Mucosa of stomach (tissue), 1 donor: Measurements from ENCODE around the gene NIPAL3.

ENCODE experiments used
- H3K27me3 ChIP-seq: one replicate; pipeline ENCODE4 v1.7.0; 2013; ENCODE audit warnings: mild to moderate bottlenecking, low read length; ENCODE audit not compliant: control insufficient read depth, insufficient read depth
- H3K36me3 ChIP-seq: one replicate; pipeline ENCODE4 v1.7.0; 2013; ENCODE audit warnings: low read length; ENCODE audit not compliant: control insufficient read depth, insufficient read depth
- H3K4me1 ChIP-seq: one replicate; pipeline ENCODE4 v1.7.0; 2013; ENCODE audit warnings: mild to moderate bottlenecking, low read length; ENCODE audit not compliant: control insufficient read depth, insufficient read depth
- H3K4me3 ChIP-seq: one replicate; pipeline ENCODE4 v1.7.0; 2013; ENCODE audit warnings: low read length
- H3K9ac ChIP-seq: one replicate; pipeline ENCODE4 v1.7.0; 2013; ENCODE audit warnings: mild to moderate bottlenecking, low read length, moderate library complexity
- H3K9me3 ChIP-seq: one replicate; pipeline ENCODE4 v1.7.0; 2013; ENCODE audit warnings: mild to moderate bottlenecking, low read length, moderate library complexity; ENCODE audit not compliant: control insufficient read depth
- donor health status: Pancreatic carcinoma.

The NIPAL3 gene

GRCh38 chr1:24415910-24416665 is 486 bp downstream of the NIPAL3 start:
- Histone ChIP-seq H3K4me3 (peak overlapping the region; percentile 83), H3K27me3 (no peaks in the 10 kb centered on the region), H3K36me3 (no peaks in the 10 kb centered on the region), H3K9me3 (no peaks in the 10 kb centered on the region), H3K9ac (peak overlapping the region; percentile 68), H3K4me1 (peaks cover 22% of the 10 kb centered on the region)

GRCh38 chr1:24416666-24417391 is 1.2 kb downstream of the NIPAL3 start:
- Histone ChIP-seq H3K9ac (peak overlapping the region; percentile 68), H3K9me3 (no peaks in the 10 kb centered on the region), H3K36me3 (no peaks in the 10 kb centered on the region), H3K4me1 (peaks cover 22% of the 10 kb centered on the region), H3K27me3 (no peaks in the 10 kb centered on the region), H3K4me3 (peak overlapping the region; percentile 83)

GRCh38 chr1:24417681-24418080 is 2.1 kb downstream of the NIPAL3 start:
- Histone ChIP-seq H3K4me3 (no peak overlapping the region), H3K27me3 (no peaks in the 10 kb centered on the region), H3K36me3 (no peaks in the 10 kb centered on the region), H3K9me3 (no peaks in the 10 kb centered on the region), H3K4me1 (peaks cover 22% of the 10 kb centered on the region), H3K9ac (no peak overlapping the region)

- Histone ChIP-seq H3K4me3 (no peak overlapping the region), H3K36me3 (no peaks in the 10 kb centered on the region), H3K27me3 (no peaks in the 10 kb centered on the region), H3K9me3 (no peaks in the 10 kb centered on the region), H3K4me1 (peaks cover 22% of the 10 kb centered on the region), H3K9ac (no peak overlapping the region)
Measured at GRCh38 chr1:24418898-24419628, 3.5 kb downstream of the NIPAL3 start.

GRCh38 chr1:24420547-24420946 is 4.9 kb downstream of the NIPAL3 start:
- H3K27me3 ChIP-seq, result no peaks in the 10 kb centered on the region
- H3K4me3 ChIP-seq, result no peak overlapping the region
- H3K4me1 ChIP-seq, result peaks cover 29% of the 10 kb centered on the region
- H3K9ac ChIP-seq, result no peak overlapping the region
- H3K36me3 ChIP-seq, result no peaks in the 10 kb centered on the region
- H3K9me3 ChIP-seq, result no peaks in the 10 kb centered on the region

GRCh38 chr1:24421502-24421901 is 5.9 kb downstream of the NIPAL3 start:
- H3K36me3 ChIP-seq, result no peaks in the 10 kb centered on the region
- no peak overlapping the region for H3K4me3 ChIP-seq
- H3K9ac ChIP-seq, result no peak overlapping the region
- peaks cover 35% of the 10 kb centered on the region for H3K4me1 ChIP-seq
- H3K9me3 ChIP-seq, result no peaks in the 10 kb centered on the region
- H3K27me3 ChIP-seq, result no peaks in the 10 kb centered on the region

- Histone ChIP-seq H3K4me3 (no peak overlapping the region), H3K36me3 (no peaks in the 10 kb centered on the region), H3K4me1 (peaks cover 20% of the 10 kb centered on the region), H3K27me3 (no peaks in the 10 kb centered on the region), H3K9me3 (no peaks in the 10 kb centered on the region), H3K9ac (no peak overlapping the region)
Measured at GRCh38 chr1:24424207-24424606, 8.6 kb downstream of the NIPAL3 start.

- Histone ChIP-seq H3K4me1 (peaks cover 20% of the 10 kb centered on the region), H3K4me3 (no peak overlapping the region), H3K36me3 (no peaks in the 10 kb centered on the region), H3K9ac (no peak overlapping the region), H3K9me3 (no peaks in the 10 kb centered on the region), H3K27me3 (no peaks in the 10 kb centered on the region)
Measured at GRCh38 chr1:24424990-24425389, 9.4 kb downstream of the NIPAL3 start.

GRCh38 chr1:24425441-24425840 is 9.8 kb downstream of the NIPAL3 start:
- Histone ChIP-seq H3K9ac (no peak overlapping the region), H3K4me3 (no peak overlapping the region), H3K9me3 (no peaks in the 10 kb centered on the region), H3K4me1 (peaks cover 20% of the 10 kb centered on the region), H3K36me3 (no peaks in the 10 kb centered on the region), H3K27me3 (no peaks in the 10 kb centered on the region)

GRCh38 chr1:24425922-24426321 is 10.3 kb downstream of the NIPAL3 start:
- Histone ChIP-seq H3K4me3 (no peak overlapping the region), H3K9ac (no peak overlapping the region), H3K4me1 (peaks cover 20% of the 10 kb centered on the region), H3K36me3 (no peaks in the 10 kb centered on the region), H3K27me3 (no peaks in the 10 kb centered on the region), H3K9me3 (no peaks in the 10 kb centered on the region)

GRCh38 chr1:24426744-24427544 is 11.3 kb downstream of the NIPAL3 start:
- no peaks in the 10 kb centered on the region for H3K27me3 ChIP-seq
- H3K36me3 ChIP-seq, result no peaks in the 10 kb centered on the region
- no peak overlapping the region for H3K9ac ChIP-seq
- peaks cover 20% of the 10 kb centered on the region for H3K4me1 ChIP-seq
- H3K4me3 ChIP-seq, result no peak overlapping the region
- no peaks in the 10 kb centered on the region for H3K9me3 ChIP-seq
